Esophagus squamous epithelium (tissue), 4 donors: ENCODE measurements around the gene LILRB4.

Experiments
- CTCF ChIP-seq, 6 experiments: fragments of 450-650 bp in 4 of 6; fragments of 200-600 bp in 2 of 6; sonication (generic) in 2 of 6; IDR thresholded peaks; one replicate each; pipeline ENCODE4 v1.5.1; 2016 to 2019; ENCODE audit warnings: antibody characterized with exemption in 6 of 6, mild to moderate bottlenecking in 4 of 6, moderate library complexity in 4 of 6
- POLR2A ChIP-seq, 4 donors: fragments of 450-650 bp; IDR thresholded peaks; one replicate each; pipeline ENCODE4 v1.6.1; 2017; ENCODE audit warnings: antibody characterized with exemption in 4 of 4, mild to moderate bottlenecking in 4 of 4, moderate library complexity in 3 of 4

DNA sequence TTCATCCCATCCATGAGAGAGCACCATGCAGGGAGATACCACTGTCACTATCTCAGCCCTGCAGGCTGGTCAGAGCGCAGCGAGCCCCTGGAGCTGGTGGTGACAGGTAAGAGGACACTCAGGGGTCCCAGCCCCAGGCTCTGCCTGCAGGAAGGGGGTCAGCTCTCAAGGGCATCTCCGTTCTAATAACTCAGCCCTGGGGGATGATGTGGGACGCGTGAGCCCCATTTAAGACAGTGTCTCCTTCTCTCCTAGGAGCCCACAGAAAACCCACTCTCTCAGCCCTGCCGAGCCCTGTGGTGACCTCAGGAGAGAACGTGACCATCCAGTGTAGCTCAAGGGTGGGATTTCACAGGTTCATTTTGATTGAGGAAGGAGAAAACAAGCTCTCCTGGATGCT lies 46.0 kb downstream of the LILRB4 start:
- TF ChIP-seq CTCF (IDR thresholded peaks at IDR 0.05) (no peak), POLR2A (IDR thresholded peaks at IDR 0.05) (no peak)
